Osteoblast (primary cell): ENCODE results near the gene DGKI. TPM values are rescaled to one million over a fixed set of nuclear protein-coding genes. Genes with fewer than 3 reads are reported as not detected.
A peak's percentile ranks its signal among the peaks of the same experiment; 100 is the strongest.

Source experiments
- DNase-seq: peaks from one replicate; pipeline ENCODE4 v3.0.0; 2011; ENCODE audit warnings: low spot score, mixed read lengths; ENCODE audit not compliant: insufficient read length; ENCODE audit errors: missing footprints
- H2AFZ ChIP-seq: 2 replicates; pipeline ENCODE4 v1.6.0; 2011; ENCODE audit warnings: mild to moderate bottlenecking, low read length
- H3K27ac ChIP-seq: 2 replicates; pipeline ENCODE4 v1.5.1; 2011; ENCODE audit warnings: mild to moderate bottlenecking, low read depth, low read length, moderate library complexity
- H3K27me3 ChIP-seq: 2 replicates; pipeline ENCODE4 v1.6.0; 2012; ENCODE audit warnings: mild to moderate bottlenecking, control low read depth, inconsistent platforms, low read length, moderate library complexity; ENCODE audit not compliant: insufficient read depth
- H3K36me3 ChIP-seq: 2 replicates; pipeline ENCODE4 v1.5.1; 2011; ENCODE audit warnings: mild to moderate bottlenecking, low read length, control low read depth, moderate library complexity; ENCODE audit not compliant: insufficient read depth
- H3K4me1 ChIP-seq: 2 replicates; pipeline ENCODE4 v1.5.1; 2011; ENCODE audit warnings: mild to moderate bottlenecking, low read length, control low read depth, moderate library complexity; ENCODE audit not compliant: insufficient read depth
- H3K4me2 ChIP-seq: 2 replicates; pipeline ENCODE4 v1.6.0; 2011; ENCODE audit warnings: mild to moderate bottlenecking, low read length; ENCODE audit not compliant: insufficient read depth
- H3K4me3 ChIP-seq: fragments of 200-600 bp; sonication (generic); 3 replicates; pipeline ENCODE4 v1.5.1; 2012; ENCODE audit warnings: mild to moderate bottlenecking, low read length, inconsistent platforms; ENCODE audit not compliant: insufficient read depth
- H3K79me2 ChIP-seq: 2 replicates; pipeline ENCODE4 v1.6.0; 2012; ENCODE audit warnings: mild to moderate bottlenecking, low read length, control low read depth, inconsistent platforms; ENCODE audit not compliant: insufficient read depth
- H3K9me3 ChIP-seq: 2 replicates; pipeline ENCODE4 v1.5.1; 2011; ENCODE audit warnings: low read depth, low read length, control low read depth
- H4K20me1 ChIP-seq: 2 replicates; pipeline ENCODE4 v1.6.0; 2012; ENCODE audit warnings: mild to moderate bottlenecking, low read length, control low read depth; ENCODE audit not compliant: insufficient read depth
- total RNA-seq: library from RNA; depleted of rRNA; stranded (reverse); fragments of >200 nt; gene quantifications from 2 replicates; pipeline ENCODE4 v1.2.3, GENCODE V29; 2012
- TF ChIP-seq, protein P1 (sequence below): IDR thresholded peaks from 2 replicates; pipeline ENCODE4 v1.5.1; 2011; ENCODE audit warnings: mild to moderate bottlenecking, low read depth, low read length, moderate library complexity; ENCODE audit errors: extremely low read depth

Gene DGKI
- total RNA-seq, 1 donor = 19.2 TPM

DNA sequence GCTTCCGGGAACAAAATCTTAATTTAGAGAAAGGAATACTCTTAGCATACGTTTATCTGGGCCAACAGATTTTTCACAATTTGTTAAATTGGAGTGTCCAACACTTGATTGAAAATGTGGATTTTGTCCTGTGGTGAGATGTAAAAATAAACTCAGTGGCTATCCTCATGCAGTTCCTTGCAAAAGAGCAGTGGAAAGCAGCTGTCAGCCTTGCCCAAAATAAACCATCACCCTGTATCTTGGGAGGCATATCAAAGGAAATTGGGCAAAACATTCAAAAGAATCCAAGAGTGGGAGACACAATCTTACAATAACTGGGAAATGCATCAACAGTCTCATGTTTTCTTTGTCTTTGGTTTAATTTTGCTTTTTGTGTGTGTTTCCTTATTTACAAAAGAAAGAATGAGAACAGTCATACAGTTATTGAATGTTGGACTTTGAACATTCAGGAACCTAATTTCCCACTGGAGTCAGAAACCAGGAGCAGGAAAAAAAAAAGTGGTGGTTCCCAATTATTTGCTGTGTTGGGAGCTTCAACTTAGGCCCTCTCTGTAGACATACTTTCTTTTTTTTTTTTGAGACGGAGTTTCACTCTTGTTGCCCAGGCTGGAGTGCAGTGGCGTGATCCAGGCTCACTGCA is 44.4 kb upstream of the DGKI start:
- TF ChIP-seq, protein P1, sequence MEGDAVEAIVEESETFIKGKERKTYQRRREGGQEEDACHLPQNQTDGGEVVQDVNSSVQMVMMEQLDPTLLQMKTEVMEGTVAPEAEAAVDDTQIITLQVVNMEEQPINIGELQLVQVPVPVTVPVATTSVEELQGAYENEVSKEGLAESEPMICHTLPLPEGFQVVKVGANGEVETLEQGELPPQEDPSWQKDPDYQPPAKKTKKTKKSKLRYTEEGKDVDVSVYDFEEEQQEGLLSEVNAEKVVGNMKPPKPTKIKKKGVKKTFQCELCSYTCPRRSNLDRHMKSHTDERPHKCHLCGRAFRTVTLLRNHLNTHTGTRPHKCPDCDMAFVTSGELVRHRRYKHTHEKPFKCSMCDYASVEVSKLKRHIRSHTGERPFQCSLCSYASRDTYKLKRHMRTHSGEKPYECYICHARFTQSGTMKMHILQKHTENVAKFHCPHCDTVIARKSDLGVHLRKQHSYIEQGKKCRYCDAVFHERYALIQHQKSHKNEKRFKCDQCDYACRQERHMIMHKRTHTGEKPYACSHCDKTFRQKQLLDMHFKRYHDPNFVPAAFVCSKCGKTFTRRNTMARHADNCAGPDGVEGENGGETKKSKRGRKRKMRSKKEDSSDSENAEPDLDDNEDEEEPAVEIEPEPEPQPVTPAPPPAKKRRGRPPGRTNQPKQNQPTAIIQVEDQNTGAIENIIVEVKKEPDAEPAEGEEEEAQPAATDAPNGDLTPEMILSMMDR = no peak
- no peaks in the 10 kb centered on the region for H3K27me3 ChIP-seq
- no peak for DNase-seq
- H3K36me3 ChIP-seq = peaks cover 76% of the 10 kb centered on the region
- no peak overlapping the region for H2AFZ ChIP-seq
- no peak overlapping the region for H3K4me2 ChIP-seq
- H4K20me1 ChIP-seq = no peaks in the 10 kb centered on the region
- peaks cover 34% of the 10 kb centered on the region for H3K79me2 ChIP-seq
- no peaks in the 10 kb centered on the region for H3K9me3 ChIP-seq
- peak overlapping the region; percentile 36 for H3K27ac ChIP-seq
- H3K4me1 ChIP-seq = peaks cover 13% of the 10 kb centered on the region
- no peak overlapping the region for H3K4me3 ChIP-seq

DNA sequence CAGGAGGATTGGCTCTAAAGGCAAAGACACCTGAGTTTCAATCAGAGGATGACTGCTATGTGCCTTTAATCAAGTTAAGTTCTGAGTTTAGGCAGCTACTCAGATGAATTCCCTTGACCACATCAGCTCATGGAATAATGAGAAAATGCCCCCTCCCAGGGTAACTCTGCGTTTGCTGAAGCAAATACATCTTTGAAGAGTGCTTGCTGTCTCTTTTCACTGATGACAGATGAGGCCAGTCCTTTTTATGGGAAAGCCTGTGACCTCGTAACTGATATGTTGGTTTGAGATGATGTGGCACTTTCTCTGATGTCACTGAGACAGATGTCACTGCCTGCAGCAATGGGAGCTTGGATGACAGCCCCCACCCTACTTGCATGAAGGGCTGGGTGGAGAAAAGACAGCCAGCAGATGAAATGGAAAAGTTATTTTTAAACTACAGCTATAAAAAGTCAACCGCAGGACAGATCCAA is 43.7 kb upstream of the DGKI start:
- Histone ChIP-seq H3K79me2 (peaks cover 35% of the 10 kb centered on the region), H3K36me3 (peaks cover 77% of the 10 kb centered on the region), H3K4me3 (no peak overlapping the region), H3K27me3 (no peaks in the 10 kb centered on the region), H3K4me1 (peaks cover 18% of the 10 kb centered on the region), H3K4me2 (no peak overlapping the region), H4K20me1 (no peaks in the 10 kb centered on the region), H3K9me3 (no peaks in the 10 kb centered on the region), H3K27ac (peak overlapping the region; percentile 36), H2AFZ (no peak overlapping the region)
- TF ChIP-seq, protein P1 = no peak
- DNase-seq = no peak

DNA sequence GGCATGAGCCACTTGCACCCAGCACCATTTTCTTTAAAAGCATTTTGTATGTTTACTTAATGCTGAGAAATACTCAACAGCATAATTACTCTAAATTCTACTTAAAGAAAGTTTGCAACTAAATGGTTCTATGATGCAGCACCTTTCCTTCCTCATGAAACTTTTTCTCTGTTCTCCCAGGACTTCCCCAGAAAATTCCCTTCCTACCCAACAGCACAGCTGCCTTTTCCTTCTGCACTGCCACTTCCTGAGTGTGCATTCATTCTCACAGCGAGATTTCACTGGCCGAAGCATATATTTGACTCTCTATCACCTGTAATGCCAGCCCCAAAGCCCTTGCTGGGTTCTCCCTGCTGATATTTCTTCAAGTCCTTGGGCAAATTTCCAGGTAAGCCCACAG is 41.5 kb upstream of the DGKI start:
- Histone ChIP-seq H3K4me1 (peaks cover 25% of the 10 kb centered on the region), H3K9me3 (no peaks in the 10 kb centered on the region), H3K4me3 (no peak overlapping the region), H3K27me3 (no peaks in the 10 kb centered on the region), H4K20me1 (no peaks in the 10 kb centered on the region), H3K79me2 (peaks cover 29% of the 10 kb centered on the region), H3K4me2 (no peak overlapping the region), H3K27ac (no peak overlapping the region), H2AFZ (no peak overlapping the region), H3K36me3 (peaks cover 75% of the 10 kb centered on the region)
- TF ChIP-seq, protein P1 = no peak
- DNase-seq = no peak

DNA sequence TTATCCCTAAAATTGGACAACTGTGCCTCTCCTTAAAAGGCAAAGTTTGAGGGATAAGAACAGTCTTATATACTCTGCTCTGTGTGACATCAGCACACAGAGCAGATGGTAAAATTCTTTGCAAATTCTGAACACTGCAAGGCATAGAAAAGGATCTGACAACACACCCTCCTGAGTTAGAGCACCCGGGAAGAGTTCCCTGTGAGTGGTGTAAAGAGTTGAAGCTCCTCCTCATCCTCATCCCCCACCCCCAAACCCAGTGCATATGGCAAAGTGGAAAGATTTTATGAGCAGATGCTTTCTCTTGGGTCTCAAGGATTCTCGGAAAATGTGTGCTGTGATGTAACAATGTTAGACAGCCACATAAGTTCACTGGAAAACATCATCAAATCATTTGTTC is 40.0 kb upstream of the DGKI start:
- TF ChIP-seq, protein P1 = no peak
- peaks cover 67% of the 10 kb centered on the region for H3K36me3 ChIP-seq
- H3K27ac ChIP-seq = peak overlapping the region; percentile 58
- H2AFZ ChIP-seq = no peak overlapping the region
- H3K79me2 ChIP-seq = peaks cover 29% of the 10 kb centered on the region
- H3K4me2 ChIP-seq = no peak overlapping the region
- no peaks in the 10 kb centered on the region for H4K20me1 ChIP-seq
- peaks cover 40% of the 10 kb centered on the region for H3K4me1 ChIP-seq
- DNase-seq = no peak
- H3K27me3 ChIP-seq = no peaks in the 10 kb centered on the region
- no peak overlapping the region for H3K4me3 ChIP-seq
- H3K9me3 ChIP-seq = no peaks in the 10 kb centered on the region
